GM12892 (cell line): Measurements from ENCODE around the gene CACHD1.

Source experiments
- POLR2AphosphoS5 ChIP-seq: IDR thresholded peaks from 2 replicates; pipeline ENCODE4 v1.6.1; 2011; ENCODE audit warnings: low read depth, low read length, control low read depth
- TAF1 ChIP-seq: IDR thresholded peaks from 2 replicates; pipeline ENCODE4 v1.6.1; 2011; ENCODE audit warnings: low read depth, mild to moderate bottlenecking, control low read depth, low read length, borderline replicate concordance

GRCh38 chr1:64616039-64616438 lies 146.1 kb downstream of the CACHD1 start:
- no peak for TF ChIP-seq POLR2AphosphoS5
- no peak for TF ChIP-seq TAF1
